NCI-H2196 (cell line): ENCODE data around the gene ADGRD1.

Experiments used
- DNase-seq: peaks from one replicate; lab custom pipeline; 2025; ENCODE audit not compliant: unreplicated experiment; lab: John Stamatoyannopoulos, UW

The ADGRD1 gene

GRCh38 chr12:131038961-131039950 is 85.5 kb downstream of the ADGRD1 start:
- no peak for DNase-seq

- no peak for DNase-seq
Measured at GRCh38 chr12:131040491-131040890, 86.8 kb downstream of the ADGRD1 start.

- peak; percentile 43 for DNase-seq
Measured at GRCh38 chr12:131041216-131041967, 87.7 kb downstream of the ADGRD1 start.

- no peak for DNase-seq
Measured at GRCh38 chr12:131041968-131042833, 88.5 kb downstream of the ADGRD1 start.

GRCh38 chr12:131042834-131043245 is 89.1 kb downstream of the ADGRD1 start:
- DNase-seq = no peak

GRCh38 chr12:131043401-131043871 is 89.7 kb downstream of the ADGRD1 start:
- DNase-seq = no peak

GRCh38 chr12:131044136-131044535 is 90.4 kb downstream of the ADGRD1 start:
- no peak for DNase-seq

GRCh38 chr12:131044760-131045381 is 91.2 kb downstream of the ADGRD1 start:
- DNase-seq = no peak

- DNase-seq = no peak
Measured at GRCh38 chr12:131045705-131046460, 92.2 kb downstream of the ADGRD1 start.

GRCh38 chr12:131046813-131047788 is 93.4 kb downstream of the ADGRD1 start:
- no peak for DNase-seq

GRCh38 chr12:131047789-131048610 is 94.3 kb downstream of the ADGRD1 start:
- no peak for DNase-seq

- no peak for DNase-seq
Measured at GRCh38 chr12:131048611-131048990, 94.9 kb downstream of the ADGRD1 start.

- DNase-seq = no peak
Measured at GRCh38 chr12:131049002-131049401, 95.3 kb downstream of the ADGRD1 start.

- no peak for DNase-seq
Measured at GRCh38 chr12:131049549-131050339, 96.0 kb downstream of the ADGRD1 start.

- DNase-seq = no peak
Measured at GRCh38 chr12:131050463-131051154, 96.9 kb downstream of the ADGRD1 start.

GRCh38 chr12:131051155-131051473 is 97.4 kb downstream of the ADGRD1 start:
- no peak for DNase-seq
